ENCODE data around the gene EPHB1.

Gene EPHB1

DNA sequence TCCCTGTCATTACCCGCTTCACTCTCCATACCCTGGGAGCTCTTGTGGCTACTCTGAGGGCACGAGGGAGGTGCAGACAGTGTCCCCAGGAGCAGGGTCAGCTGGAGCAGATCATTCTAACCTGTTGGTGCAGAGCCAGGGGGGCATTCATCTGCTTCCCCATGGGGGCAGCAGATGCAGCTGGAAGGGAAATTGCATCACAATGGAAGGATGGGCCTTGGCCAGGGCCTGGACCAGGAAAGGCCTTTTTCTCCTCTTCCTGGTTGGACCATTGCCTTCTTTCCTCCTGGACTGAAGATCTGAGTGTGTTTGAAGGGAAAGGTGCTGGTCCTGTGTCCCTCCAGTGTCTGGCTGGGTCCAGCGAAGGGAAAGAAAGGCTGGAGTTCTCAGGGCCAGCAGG lies 55.7 kb downstream of the EPHB1 start:
- DNase-seq (ENCODE audit: low read depth, low spot score), result no peak

DNA sequence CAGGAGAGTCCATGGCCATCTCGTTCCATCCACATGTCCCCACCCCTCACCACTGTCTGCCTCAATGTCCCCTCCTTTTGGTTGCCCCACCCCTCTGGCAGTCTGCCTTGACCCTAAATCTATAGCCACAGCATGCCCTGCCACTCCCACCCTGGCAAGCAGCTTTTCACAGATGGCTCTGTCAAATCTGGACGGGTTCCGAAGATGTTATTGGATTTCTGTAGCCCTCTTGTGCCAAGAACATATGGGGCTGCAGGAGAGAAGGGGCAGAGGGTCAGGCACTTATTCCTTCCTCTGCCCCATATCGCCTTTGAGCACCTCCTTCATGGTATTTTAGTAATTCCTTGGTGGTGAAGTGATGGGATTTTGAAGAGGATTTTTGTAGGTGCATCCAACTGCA lies 57.1 kb downstream of the EPHB1 start:
- no peak for DNase-seq (ENCODE audit: low read depth, low spot score)

DNA sequence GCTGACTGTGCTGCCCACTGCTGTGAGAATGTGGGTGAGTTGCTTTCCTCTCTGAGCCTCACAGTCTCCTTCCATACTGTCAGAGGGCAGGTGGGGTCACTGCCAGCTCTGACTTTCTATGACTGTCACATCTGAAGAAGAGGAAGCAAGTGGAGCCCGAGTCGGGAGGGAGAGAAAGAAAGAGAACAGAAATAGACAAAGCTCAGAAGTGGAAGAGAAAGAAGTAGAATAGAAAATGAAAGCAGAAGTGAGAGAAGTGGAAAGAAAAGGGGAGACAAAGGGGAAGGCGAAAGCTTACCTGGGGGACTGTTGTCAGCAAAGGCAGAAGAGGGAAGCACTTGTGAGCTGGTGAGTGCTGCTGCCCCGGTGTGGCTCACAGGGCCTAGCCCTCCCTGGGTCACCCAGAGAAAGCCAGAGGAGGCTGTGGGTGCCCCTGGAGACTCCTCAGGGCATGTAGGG lies 57.9 kb downstream of the EPHB1 start:
- no peak for DNase-seq (ENCODE audit: low read depth, low spot score)

DNA sequence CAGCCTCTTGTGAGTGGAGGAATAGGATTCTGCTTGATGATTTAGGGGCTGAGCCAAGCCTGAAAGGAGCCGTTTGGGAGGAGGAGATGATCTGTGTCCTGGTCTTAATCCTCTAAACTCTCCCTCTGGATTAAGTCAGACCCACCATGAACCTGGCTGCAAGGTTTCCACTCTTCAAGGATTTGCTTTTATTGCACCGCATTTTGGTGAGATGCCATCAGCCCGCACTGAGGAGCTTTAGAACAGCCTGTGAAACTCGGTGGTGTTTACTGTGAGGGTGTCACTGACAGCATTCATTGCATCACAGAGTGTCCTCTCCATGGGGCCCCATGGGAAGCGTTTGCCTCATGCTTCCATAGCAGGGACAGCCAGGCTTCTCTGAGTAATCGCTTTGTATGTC lies 59.2 kb downstream of the EPHB1 start:
- DNase-seq (ENCODE audit: low read depth, low spot score), result no peak

DNA sequence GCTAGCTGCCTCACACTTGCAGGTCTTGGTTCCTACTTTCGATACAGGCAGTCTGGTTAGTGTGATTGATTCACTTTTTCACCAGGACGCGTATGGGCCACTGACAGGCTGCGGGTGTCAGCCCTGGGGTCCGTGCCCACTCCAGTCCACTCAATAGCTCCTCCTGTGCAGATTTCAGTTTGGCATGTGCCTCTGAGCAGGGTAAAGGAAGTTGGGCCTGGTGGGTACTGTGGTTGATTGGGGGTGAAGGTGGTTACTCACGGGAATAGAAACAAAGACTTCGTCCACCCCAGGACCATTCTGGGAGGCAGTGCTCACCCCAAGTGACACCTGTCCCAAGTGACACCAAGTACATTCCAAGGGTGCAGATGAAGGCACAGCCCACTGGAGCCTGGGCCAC lies 62.3 kb downstream of the EPHB1 start:
- DNase-seq (ENCODE audit: low read depth, low spot score), result no peak

DNA sequence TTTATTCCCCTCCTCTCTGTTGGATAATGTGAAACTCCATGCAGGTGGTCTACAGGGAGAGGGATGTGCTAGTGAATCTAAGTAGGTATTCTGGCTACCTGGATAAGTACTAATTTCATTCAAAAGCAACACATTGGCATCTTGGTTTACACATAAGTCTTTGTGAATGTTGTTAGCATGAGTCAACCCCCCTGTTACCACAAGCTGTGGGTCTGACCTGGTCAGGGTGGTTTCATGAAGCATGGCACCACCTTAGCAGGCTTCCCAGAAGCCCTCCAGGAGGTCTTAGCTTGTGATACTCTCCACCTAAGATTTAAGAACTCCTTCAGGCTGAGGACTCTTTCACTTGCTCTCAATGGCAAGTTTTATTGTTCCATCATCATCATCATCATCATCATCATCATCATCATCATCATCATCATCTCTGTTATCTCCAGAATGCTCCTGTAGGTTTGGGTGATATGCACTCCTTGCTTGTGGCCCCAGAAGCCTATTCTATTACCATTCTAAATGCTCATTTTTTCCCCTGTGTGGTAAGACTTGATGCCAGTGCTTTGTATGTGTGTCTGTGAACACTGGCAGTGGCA lies 62.8 kb downstream of the EPHB1 start:
- no peak for DNase-seq (ENCODE audit: low read depth, low spot score)

DNA sequence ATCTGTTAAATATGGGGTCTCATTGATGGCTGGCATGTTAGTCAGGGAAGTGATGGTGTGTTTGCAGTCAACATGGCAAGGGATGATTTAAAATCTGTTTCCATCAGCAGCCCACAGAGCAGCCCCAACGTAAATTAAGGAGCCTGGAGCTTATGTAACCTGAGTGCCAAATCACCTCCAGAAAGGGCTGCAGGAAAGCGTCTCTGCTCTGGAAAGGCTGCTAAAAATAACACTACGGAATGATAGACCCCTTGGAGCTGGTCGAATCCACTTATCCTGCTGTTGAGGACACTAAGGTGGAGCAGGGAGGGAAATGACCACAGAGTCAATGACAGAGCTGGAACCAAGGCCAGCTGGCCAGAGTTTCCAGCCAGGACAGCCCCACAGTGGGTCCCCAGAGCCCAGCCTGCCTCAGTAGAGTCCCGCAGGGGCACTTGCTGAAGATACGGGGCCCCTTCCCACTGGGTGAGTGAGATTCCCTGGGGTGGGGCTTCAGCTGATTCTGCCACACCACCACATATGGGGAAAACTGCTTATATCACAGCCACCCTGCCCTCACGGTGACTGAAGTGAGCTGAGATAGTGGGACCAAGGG lies 63.5 kb downstream of the EPHB1 start:
- DNase-seq (ENCODE audit: low read depth, low spot score), result no peak

DNA sequence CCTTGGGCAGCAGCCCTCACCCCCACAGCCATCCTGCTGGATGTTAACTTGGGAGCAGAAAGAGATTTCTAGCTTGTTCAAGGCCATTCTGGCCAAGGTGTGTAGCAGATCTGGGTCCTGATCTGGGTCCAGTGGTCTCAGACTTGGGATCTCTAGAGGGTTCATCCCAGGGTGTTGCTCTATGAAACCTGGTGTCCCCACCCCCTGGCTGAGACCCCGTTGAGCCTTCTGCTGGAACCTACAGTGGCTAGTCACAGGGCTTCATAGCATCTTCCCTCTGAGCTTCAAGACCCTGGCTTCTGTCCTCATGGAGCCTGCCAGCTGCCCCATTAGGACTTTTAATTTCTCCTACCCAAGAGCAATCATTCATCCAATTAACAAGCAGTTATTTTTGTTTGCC lies 64.3 kb downstream of the EPHB1 start:
- DNase-seq (ENCODE audit: low read depth, low spot score), result no peak

DNA sequence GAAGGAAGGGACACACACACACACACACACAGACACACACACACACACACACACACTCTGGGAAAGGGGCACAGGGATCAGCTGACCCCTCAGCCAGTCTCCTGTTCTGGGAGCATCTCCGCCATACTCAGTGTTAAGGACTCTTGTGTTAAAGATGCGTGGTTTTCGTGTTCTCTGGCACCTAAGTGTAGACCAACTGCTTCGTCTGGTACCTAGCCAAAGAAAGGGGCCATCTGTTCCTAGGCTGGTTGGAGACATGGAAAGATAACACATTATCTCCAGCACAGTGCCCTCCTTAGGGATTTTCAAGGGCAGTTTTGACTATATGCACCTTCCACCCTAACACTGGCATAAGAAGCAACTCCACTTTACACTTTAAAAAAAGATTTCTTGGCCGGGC lies 65.1 kb downstream of the EPHB1 start:
- no peak for DNase-seq (ENCODE audit: low read depth, low spot score)

DNA sequence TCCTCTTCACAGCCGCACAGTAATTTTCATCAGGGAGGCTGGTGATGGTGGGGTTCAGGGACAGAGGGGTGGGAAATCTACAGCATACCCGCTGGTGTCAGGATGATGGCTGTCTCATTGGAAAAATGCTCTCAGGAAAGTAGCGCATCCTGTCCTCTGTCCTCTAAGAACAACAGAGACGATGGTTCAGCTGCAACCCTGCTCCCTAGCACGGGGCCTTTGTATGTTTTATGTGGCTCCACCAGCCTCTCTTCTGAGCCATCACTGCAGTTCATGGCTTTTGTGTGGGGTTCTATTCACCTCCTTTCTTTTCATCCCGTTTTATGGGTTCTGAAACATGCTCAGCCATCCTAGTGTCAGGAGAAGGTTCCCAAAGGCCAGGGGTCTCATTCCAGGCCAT lies 68.9 kb downstream of the EPHB1 start:
- DNase-seq (ENCODE audit: low read depth, low spot score), result no peak

DNA sequence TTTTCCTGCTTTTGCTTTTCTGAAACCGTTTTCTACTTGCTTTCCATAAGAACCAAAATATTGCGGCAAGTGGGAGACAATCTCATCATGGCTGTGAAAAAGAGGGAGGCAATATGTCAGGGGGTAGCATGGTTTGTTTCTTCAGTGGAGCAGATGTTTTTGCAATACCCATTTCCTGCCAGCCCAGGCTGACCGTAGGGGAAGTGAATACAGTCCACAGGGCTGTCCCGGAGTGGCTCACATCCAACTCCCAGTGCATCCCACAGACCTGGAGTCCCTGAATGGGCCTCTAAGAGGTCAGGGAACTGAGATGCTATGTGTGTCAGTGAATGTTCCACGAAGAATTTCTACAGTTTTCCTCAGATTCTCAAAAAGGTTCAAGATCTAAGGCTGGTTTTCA lies 69.6 kb downstream of the EPHB1 start:
- DNase-seq (ENCODE audit: low read depth, low spot score), result no peak

DNA sequence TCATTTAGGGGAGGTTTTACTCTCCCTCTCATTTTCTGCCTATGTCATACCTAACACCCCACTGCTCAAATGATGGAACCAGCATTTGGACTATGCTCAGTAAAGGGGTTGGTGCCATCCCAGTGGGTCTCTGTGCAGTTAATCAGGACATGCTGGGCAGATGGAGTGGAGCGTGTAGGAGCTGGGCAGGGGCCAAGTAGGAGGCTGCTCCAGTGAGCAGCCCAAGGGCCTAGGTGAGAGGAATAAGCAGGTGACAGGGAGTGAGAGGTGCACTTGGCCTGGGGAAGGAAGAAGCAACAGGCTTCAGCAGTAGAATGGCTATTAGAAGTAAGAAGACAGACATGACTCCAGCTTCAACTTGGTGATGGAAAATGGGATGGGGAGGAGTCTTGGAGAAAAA lies 72.2 kb downstream of the EPHB1 start:
- DNase-seq (ENCODE audit: low read depth, low spot score), result no peak

DNA sequence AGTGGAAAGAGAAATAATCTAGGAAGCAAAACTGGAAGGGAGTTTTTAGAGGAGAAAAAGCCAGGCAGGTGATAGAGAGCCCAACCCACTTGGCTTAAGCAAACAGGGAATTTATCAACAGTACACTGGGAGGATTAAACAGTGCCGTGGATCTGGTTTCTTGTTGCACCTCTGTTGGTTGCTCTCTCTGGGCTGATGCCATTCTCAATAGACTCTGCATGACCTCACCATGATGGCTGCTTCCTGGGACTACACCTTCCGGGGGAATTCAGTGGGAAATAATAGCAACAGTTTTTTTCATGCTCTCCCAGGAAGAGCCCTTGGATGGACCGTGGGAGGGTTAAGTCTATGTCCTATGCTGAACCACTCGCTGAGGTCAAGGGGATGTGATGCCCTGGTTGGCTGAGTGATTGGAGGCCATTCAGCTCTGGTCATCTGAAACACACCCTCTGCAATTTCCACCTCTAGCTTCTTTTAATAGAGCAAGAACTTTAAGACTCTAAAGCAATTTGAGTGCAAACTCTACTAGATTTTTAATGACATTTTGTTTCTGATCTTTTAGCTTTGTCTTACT lies 74.2 kb downstream of the EPHB1 start:
- DNase-seq (ENCODE audit: low read depth, low spot score), result no peak

DNA sequence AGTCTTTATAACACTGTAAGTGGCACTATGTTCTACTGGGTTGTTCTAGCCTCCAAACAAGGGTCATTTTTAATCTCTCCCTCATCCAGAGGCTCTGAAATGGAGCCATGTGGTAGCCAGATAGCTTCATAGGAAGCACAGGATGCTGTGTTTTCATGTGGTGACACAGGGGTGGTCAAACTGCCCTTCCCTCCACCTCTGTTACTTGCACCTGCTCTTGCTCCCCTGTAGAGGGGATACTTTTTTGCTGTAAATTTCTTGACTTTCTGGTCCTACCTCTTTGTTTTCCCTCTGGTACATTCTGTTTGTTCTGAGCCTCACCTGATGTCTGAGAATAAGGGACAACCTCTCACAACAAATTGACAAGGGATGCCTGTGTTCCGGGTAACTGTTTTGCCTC lies 76.8 kb downstream of the EPHB1 start:
- DNase-seq (ENCODE audit: low read depth, low spot score), result no peak

DNA sequence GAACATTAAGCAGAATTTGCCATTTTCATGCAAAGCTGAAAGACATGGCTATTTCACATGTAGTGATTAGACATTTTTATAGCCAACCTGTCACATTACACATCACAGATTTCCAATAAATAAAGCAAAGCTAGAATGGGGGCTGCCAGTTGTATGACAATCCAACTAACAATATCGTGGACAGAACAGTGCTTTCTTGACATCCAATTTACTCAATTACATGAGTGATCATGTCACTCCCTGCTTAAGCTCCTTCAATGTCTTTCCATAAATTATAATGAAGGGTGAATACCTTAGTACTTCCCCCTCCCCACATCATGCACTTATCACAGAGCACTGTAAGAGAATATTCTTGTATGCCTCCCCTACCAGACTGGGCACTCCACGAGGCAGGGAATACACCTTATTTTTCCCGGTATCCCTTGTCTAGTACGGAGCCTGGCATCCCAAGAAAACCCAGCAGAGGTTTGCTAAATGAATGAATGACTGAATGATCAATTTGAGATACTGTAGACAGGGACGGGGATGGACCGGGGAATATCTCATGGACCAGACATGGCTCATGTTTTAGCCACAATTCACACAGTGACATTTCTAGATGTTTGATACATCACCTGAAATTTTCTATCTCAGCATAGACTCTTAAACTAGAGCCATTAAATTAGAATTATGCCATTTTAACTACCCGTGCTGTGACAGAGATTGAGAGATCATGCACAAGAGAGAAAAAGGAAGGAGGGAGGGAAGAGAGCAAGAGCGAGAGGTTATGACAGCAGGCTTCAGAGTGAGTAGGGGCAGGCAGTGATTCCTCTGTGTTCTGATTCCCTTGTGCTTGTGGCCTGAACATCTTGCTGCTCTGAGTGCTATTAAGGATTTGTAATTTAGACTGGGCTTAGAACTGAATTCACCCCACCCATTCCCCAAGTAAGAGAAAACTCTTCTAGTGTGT lies 77.7 kb downstream of the EPHB1 start:
- DNase-seq (ENCODE audit: low read depth, low spot score), result no peak

DNA sequence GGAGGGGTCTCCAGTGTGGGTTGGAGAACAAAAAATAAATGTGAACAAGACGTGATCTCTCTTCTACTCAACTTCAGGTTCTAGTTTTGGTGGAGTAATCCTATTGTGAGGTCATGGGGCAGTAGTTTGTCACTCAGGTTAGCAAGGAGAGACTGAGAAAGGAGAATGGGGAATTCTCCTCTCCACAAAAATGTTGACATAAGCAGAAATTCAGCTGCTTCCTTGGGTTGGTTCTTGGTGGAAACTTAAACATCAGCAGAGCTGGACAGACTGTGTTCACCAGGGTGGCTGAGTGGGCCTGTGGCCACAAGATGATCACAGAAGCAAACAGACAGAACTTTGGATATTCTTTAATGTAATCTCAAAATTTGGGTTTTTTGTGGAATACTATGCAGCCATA lies 78.7 kb downstream of the EPHB1 start:
- DNase-seq (ENCODE audit: low read depth, low spot score), result no peak

DNA sequence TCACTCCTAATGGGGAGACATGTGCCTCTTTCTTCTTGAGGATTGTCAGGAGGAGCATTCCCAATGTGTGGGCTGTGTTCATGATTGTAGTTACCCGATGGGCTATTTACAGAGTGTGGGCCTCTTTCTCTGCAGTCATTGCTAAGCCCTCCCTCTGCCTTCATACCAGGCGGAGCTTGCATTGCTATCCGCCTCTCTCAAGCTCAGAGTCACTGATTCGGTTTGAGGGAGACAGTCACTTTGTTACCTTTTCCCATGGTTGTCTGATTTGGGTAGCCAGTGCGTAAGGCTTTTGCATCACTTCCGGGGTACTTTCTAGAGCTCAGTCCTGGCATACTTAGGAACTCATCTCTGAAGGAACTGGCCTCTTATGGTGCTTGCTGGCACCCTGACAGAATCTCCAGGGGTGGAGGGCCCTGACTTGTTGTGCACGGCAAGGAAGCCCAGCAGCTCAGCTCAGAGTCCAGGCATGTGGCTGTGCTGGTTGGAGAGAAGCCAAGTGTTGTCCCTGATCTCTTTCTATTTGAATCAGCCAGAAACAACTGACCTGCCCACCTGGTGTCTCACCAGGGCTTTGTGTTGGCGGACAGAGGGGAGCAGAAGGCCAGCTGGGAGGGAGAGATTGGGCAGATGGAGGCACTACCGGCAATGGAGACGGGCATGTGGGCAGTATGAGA lies 79.8 kb downstream of the EPHB1 start:
- no peak for DNase-seq (ENCODE audit: low read depth, low spot score)

DNA sequence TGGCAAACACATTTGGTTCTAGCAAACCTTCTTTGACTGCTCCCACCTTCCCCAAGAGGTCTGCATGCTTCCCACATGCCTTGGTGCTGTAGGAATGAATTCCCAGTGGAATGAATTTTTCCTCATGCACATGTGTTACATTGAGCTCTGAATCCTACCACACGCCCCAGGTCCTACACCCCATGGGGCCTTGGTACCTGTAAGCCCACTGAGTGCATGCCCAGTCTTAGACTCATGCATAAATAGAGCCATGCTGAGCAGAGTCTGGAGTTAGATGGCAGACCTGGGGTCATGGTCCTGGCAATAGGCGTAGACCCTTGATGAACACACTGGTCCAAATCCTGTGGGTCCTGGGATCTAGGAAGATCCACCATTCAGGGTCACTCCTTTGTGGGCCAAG lies 81.8 kb downstream of the EPHB1 start:
- no peak for DNase-seq (ENCODE audit: low read depth, low spot score)

DNA sequence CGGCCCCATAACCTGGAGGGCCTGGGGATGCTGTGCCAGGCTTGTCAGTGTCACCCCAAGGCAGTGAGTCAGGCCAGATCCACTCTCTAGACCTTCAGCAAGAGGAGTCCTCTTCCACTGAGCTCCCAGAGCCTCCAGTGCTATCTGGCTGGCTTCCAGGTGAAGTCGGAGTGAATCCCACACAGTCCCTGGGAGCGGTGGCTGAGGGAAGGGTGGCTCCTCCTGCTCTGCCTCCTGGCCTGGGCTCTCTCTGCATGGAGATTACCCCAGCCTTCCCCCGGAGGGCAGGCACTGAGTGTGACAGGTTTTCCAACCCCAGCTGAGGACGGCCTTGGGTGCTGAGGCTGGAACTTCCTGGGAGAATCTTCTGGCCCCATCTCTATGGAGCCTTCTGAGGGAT lies 82.7 kb downstream of the EPHB1 start:
- DNase-seq (ENCODE audit: low read depth, low spot score), result no peak

DNA sequence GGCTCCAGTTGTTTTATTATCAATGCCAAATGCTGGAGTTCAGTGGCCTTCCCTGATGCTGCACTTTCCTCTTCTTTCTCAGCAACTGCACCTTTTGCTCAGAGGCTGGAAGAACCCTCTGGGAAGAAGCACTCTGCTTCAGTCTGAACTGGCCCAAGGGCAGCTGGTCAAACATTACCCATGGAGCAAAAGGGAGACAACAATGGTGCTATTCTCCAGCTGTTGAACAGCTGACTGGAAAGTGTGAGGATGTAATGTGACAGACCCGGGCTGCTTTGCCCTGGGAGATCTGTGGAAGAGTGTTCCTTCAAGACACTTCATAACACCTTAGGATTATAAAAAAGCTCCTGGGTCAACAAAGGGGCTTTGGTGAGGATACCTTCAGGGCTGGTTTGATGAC lies 84.9 kb downstream of the EPHB1 start:
- DNase-seq (ENCODE audit: low read depth, low spot score), result no peak

DNA sequence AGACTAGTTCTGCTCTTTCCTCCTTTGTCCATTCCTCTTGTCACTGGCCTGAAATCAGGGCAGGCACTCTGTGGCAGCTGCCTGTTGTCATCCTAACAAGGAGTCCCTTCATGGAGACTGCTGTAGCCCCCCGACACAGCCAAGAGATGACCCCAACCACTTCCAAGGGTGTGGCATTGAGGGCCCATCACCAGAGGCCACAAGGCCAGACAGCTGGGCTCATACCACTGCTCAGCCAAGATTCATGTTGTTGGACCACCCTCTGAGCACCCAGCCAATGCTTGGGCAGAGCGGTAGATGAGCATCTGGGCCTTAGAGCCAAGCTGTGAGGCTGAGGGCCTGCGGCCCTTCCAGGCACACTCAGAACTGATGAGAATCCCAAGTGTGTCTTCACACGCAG lies 85.4 kb downstream of the EPHB1 start:
- no peak for DNase-seq (ENCODE audit: low read depth, low spot score)

DNA sequence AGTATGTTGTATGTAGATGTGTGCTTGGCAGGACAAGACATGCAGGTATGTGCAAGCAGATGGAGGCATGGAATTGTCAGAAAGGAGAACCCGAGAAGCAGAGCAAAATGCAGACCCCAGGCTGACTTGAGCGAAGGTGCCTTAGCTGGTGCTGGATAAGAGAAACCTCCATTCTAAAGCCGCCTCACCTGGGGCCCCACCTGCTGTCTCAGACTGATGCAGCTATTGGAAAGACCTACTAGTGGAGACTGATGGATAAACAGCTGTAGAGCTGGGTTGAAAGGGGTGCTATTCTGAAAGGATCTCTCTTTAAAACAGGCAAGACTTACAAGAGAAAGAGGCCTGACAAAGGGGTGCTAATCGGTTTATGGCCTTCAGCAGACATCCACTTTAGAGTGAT lies 86.2 kb downstream of the EPHB1 start:
- DNase-seq (ENCODE audit: low read depth, low spot score), result no peak
